Panc1 (cell line): ENCODE measurements around the gene CHID1. TPM values are rescaled to one million over a fixed set of nuclear protein-coding genes. Genes with fewer than 3 reads are reported as not detected.

Experiments
- ATAC-seq: fragments of 200-7000 bp; cut with Tn5 transposase; 2 replicates; pipeline ENCODE4 v1.9.1; 2020; ENCODE audit warnings: mild to moderate bottlenecking, moderate library complexity
- BruUV-seq: library from RNA; stranded (reverse); fragments of 400-500 nt; replicated peaks from 2 replicates; lab custom pipeline; 2021; lab: Mats Ljungman, UMichigan
- CTCF ChIA-PET: fragments of 300-600 bp; sonication (Branson Sonifier 250); formaldehyde crosslinking; loops from one replicate; lab custom pipeline; 2022; ENCODE audit warnings: antibody characterized with exemption; lab: Charles Lee
- POLR2A ChIA-PET: fragments of 300-600 bp; sonication (Branson Sonifier 250); formaldehyde crosslinking; loops from one replicate; lab custom pipeline; 2022; ENCODE audit warnings: antibody characterized with exemption; lab: Charles Lee
- DNase-seq: peaks from one replicate; pipeline ENCODE4 v3.0.0-alpha.2; 2010; ENCODE audit warnings: low read depth, low spot score
- H3K27ac ChIP-seq: 2 replicates; pipeline ENCODE4 v1.5.1; 2011; ENCODE audit warnings: mild to moderate bottlenecking, low read length, inconsistent platforms
- H3K27me3 ChIP-seq: fragments of 200-500 bp; sonication (Bioruptor generic); 2 replicates; pipeline ENCODE4 v1.6.0; 2014; ENCODE audit warnings: low read length, inconsistent platforms; ENCODE audit not compliant: control insufficient read depth, insufficient read depth
- H3K36me3 ChIP-seq: fragments of 200-500 bp; sonication (Bioruptor generic); 2 replicates; pipeline ENCODE4 v1.5.1; 2014; ENCODE audit warnings: inconsistent platforms, mild to moderate bottlenecking, low read length, moderate library complexity; ENCODE audit not compliant: control insufficient read depth, insufficient read depth
- H3K4me1 ChIP-seq: 2 replicates; pipeline ENCODE4 v1.5.1; 2011; ENCODE audit warnings: inconsistent platforms, mild to moderate bottlenecking, low read length, moderate library complexity; ENCODE audit not compliant: control insufficient read depth, insufficient read depth
- H3K4me3 ChIP-seq, 2 experiments: 2 replicates each; pipeline ENCODE4 v1.5.1; 2011 to 2012; ENCODE audit warnings: low read depth in 2 of 2, low read length in 2 of 2, mild to moderate bottlenecking in 2 of 2, inconsistent platforms in 1 of 2, moderate library complexity in 1 of 2
- H3K9me3 ChIP-seq: fragments of 200-500 bp; sonication (Bioruptor generic); 2 replicates; pipeline ENCODE4 v1.5.1; 2014; ENCODE audit warnings: low read depth, mild to moderate bottlenecking, inconsistent platforms, low read length, moderate library complexity; ENCODE audit not compliant: control insufficient read depth, insufficient read depth
- POLR2AphosphoS5 ChIP-seq: IDR thresholded peaks from 2 replicates; pipeline ENCODE4 v1.6.1; 2012; ENCODE audit warnings: mild to moderate bottlenecking, low read depth, low read length, moderate library complexity
- REST ChIP-seq, 2 experiments: IDR thresholded peaks; 2 replicates each; pipeline ENCODE4 v1.6.1; 2011 to 2012; ENCODE audit warnings: low read depth in 2 of 2, control low read depth in 1 of 2, low read length in 1 of 2, mild to moderate bottlenecking in 1 of 2, moderate library complexity in 1 of 2; ENCODE audit not compliant: insufficient read depth in 1 of 2
- SIN3A ChIP-seq: IDR thresholded peaks from 2 replicates; pipeline ENCODE4 v1.6.1; 2012; ENCODE audit warnings: low read depth, mild to moderate bottlenecking, low read length, moderate library complexity, borderline replicate concordance; ENCODE audit not compliant: insufficient read depth
- TCF7L2 ChIP-seq: IDR thresholded peaks from 2 replicates; pipeline ENCODE4 v1.6.1; 2011; ENCODE audit warnings: mild to moderate bottlenecking, low read depth, low read length, inconsistent platforms
- in situ Hi-C: cut with HindIII; loops from 2 replicates; pipeline ENCODE4 v1.10.0; 2016; ENCODE audit warnings: low sequenced_read_pairs, low pct_unique_long_range_greater_than_20kb
- intact Hi-C: fragments of 100-400 bp; cut with micrococcal nuclease; formaldehyde crosslinking; loops from one replicate; pipeline ENCODE4 v1.10.0; 2022; ENCODE audit not compliant: unreplicated experiment
- total RNA-seq: library from RNA; stranded (reverse); gene quantifications from one replicate; pipeline ENCODE4 v1.2.1, GENCODE V29; 2021; ENCODE audit not compliant: unreplicated experiment
- TF ChIP-seq, protein P1 (sequence below): fragments of 450-650 bp; IDR thresholded peaks from 2 replicates; pipeline ENCODE4 v1.5.1; 2017; ENCODE audit warnings: mild to moderate bottlenecking

CHID1 gene
- total RNA-seq, 1 experiment from 2014 or later, result 224 TPM

- Histone ChIP-seq H3K4me1 (peaks cover 3% of the 10 kb centered on the region; the same call in 1 of the 2 replicates), H3K9me3 (no peaks in the 10 kb centered on the region), H3K36me3 (peaks cover 5% of the 10 kb centered on the region), H3K4me3 (no peak overlapping the region), H3K27ac (no peak overlapping the region), H3K27me3 (no peaks in the 10 kb centered on the region)
- ChIA-PET POLR2A (no interaction called here), CTCF (no interaction called here)
- TF ChIP-seq REST (IDR thresholded peaks at IDR 0.05; ENCODE audit: insufficient read depth in 1 of 2, low read depth in 2 of 2, low read length in 1 of 2) (no peak), POLR2AphosphoS5 (no peak), TCF7L2 (no peak), SIN3A (no peak)
- TF ChIP-seq, protein P1, sequence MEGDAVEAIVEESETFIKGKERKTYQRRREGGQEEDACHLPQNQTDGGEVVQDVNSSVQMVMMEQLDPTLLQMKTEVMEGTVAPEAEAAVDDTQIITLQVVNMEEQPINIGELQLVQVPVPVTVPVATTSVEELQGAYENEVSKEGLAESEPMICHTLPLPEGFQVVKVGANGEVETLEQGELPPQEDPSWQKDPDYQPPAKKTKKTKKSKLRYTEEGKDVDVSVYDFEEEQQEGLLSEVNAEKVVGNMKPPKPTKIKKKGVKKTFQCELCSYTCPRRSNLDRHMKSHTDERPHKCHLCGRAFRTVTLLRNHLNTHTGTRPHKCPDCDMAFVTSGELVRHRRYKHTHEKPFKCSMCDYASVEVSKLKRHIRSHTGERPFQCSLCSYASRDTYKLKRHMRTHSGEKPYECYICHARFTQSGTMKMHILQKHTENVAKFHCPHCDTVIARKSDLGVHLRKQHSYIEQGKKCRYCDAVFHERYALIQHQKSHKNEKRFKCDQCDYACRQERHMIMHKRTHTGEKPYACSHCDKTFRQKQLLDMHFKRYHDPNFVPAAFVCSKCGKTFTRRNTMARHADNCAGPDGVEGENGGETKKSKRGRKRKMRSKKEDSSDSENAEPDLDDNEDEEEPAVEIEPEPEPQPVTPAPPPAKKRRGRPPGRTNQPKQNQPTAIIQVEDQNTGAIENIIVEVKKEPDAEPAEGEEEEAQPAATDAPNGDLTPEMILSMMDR, result no peak
- intact Hi-C loops, result no loop called here
- in situ Hi-C loops, result no loop called here
- ATAC-seq (no peak), DNase-seq (no peak)
- BruUV-seq, result no TSS peak
Measured at GRCh38 chr11:958101-958500, 47.5 kb upstream of the CHID1 start.

DNA sequence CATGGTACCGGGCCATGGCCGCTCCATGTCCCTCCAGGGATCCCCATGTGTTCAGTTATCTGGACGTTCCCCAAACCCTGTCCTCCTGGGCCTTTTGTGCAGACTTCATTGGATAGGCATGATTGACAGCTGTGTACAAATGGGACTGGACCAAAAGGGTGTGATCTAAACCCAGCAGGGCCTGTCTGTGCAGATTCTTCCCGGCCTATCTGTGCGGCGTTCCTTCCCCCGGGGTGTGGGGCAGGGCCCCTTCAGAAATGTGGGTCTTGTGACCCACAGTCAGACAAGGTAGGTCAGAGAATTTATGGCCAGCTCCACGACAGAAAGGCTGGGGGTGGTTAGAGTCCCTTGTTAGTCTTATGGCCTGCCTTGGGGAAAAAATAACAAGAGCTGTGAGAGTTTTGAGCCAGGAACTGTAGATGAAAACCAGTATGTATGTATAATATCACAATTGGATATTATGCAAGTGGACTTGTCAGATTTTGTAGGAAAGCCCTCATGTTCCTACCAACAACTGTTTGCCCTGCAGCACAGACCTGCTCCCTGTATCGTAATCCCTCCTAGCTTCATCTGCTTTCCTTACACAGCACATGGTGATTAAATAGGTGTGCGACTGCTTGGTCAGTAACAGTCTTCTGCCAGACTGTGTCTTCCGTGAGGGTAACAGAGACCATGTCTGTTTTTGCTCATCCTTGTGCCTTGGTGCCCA is 46.8 kb upstream of the CHID1 start:
- CTCF ChIA-PET, result no interaction called here
- TF ChIP-seq POLR2AphosphoS5 (no peak), SIN3A (no peak), TCF7L2 (no peak), REST (IDR thresholded peaks at IDR 0.05; ENCODE audit: insufficient read depth in 1 of 2, low read depth in 2 of 2, low read length in 1 of 2) (no peak)
- TF ChIP-seq, protein P1, result no peak
- Histone ChIP-seq H3K36me3 (peaks cover 5% of the 10 kb centered on the region), H3K27me3 (no peaks in the 10 kb centered on the region), H3K4me1 (peaks cover 4% of the 10 kb centered on the region; the same call in 1 of the 2 replicates), H3K27ac (no peak overlapping the region), H3K4me3 (no peak overlapping the region), H3K9me3 (no peaks in the 10 kb centered on the region)
- in situ Hi-C loops (no loop called here), intact Hi-C loops (no loop called here)
- no peak for ATAC-seq
- no TSS peak for BruUV-seq
- POLR2A ChIA-PET, result no interaction called here
- no peak for DNase-seq
